K562 treated with DMSO at 1 percent for 48 hours (cell line): ENCODE results near the gene GPR146. TPM values are rescaled to one million over a fixed set of nuclear protein-coding genes. Genes with fewer than 3 reads are reported as not detected.

Experiments used
- total RNA-seq: library from RNA; unstranded; fragments of 300-600 nt; gene quantifications from 2 replicates; pipeline ENCODE4 v1.2.3, GENCODE V29; 2022; ENCODE audit warnings: low replicate concordance; ENCODE audit errors: extremely low read depth

Gene GPR146
- total RNA-seq: not detected in 2 replicates

GRCh38 chr7:1044189-1045068 lies at the start of gene GPR146:
GPR146 (plus strand) TSS chr7:1044546; CDS start chr7:1057516, 12,970 bp downstream.

DNA sequence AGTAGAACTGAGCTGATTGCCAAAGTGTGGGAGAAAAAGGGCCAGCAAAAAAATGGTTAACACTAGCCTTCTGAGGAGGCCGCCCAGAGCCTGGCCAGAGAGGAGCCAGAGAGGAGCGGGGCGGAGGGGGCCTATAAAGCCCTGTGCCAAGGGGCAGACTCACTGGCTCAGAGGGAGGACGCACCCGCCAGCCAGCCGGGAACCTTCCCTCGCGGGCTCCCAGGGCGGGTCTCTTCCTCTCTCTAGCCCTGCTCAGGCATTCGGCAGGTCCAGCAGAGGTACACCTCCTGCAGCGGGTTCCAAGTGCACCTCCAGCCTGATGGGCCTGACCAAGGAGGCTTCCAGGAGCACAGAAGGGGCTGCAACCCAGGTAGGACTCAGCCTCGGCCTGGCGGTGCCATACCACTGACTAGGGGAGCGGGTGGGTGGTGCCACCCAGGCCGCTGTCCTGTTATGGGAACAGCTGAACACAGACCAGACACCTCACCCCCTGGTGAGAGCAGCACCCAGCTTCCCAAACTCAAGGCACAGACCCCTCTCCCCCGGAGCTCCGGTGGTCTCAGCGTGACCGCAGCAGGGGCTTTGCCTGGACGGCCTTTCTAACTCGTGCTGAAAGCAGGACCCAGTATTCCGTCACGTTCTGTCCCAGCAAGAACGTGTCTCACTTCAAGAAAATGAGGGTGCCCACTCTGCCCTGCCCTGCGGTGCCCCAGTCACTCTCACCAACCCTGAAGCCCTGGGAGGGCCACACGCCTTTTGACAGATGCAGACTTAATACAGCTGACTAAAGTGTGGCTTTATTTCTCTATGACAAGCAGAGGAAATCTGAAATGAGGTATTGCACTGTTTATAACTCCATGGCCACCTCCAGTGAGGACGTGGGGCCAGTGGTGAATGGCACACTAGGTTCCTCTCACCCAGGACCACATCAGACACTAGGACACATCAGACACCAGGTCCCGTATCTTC lies 43.9 kb downstream of the GPR146 start, which contains the start of gene GPER1:
TSS of gene GPER1 (plus strand) at position 162 of the 969 bp plus-strand sequence. CDS start 3,616 bp downstream, outside the sequence.

Other genes with a start within 250 kb of the GPR146 start
- not detected in 2 replicates for gene SUN1, start 212.1 kb upstream of the GPR146 start, total RNA-seq
- gene GET4, start 168.0 kb upstream of the GPR146 start, total RNA-seq: not detected in 2 replicates
- gene ADAP1, start 89.9 kb upstream of the GPR146 start, total RNA-seq: not detected in 2 replicates
- not detected in 2 replicates for gene COX19, start 69.0 kb upstream of the GPR146 start, total RNA-seq
- not detected in 2 replicates for gene CYP2W1, start 61.4 kb upstream of the GPR146 start, total RNA-seq
- not detected in 2 replicates for gene GPER1, start 43.6 kb downstream of the GPR146 start, total RNA-seq
- gene ZFAND2A, start 115.7 kb downstream of the GPR146 start, total RNA-seq: not detected in 2 replicates
- gene UNCX, start 188.3 kb downstream of the GPR146 start, total RNA-seq: not detected in 2 replicates